AG09319 (cell line): ENCODE measurements around the gene SCLY.

Experiments used
- DNase-seq: peaks from one replicate; pipeline ENCODE4 v3.0.0-alpha.2; 2010; ENCODE audit warnings: low read depth; ENCODE audit errors: extremely low read depth
- CTCF ChIP-seq: IDR thresholded peaks from 2 replicates; pipeline ENCODE4 v1.5.1; 2011; ENCODE audit warnings: low read depth, mild to moderate bottlenecking, inconsistent platforms, low read length, moderate library complexity

SCLY gene

GRCh38 chr2:238139196-238140039 is 78.6 kb downstream of the SCLY start:
- no peak for DNase-seq
- TF ChIP-seq CTCF, result peak; percentile 41

- DNase-seq, result no peak
- TF ChIP-seq CTCF, result no peak
These were observed 79.2 kb downstream of the SCLY start for GRCh38 chr2:238140040-238140439.

GRCh38 chr2:238140721-238141540 is 80.1 kb downstream of the SCLY start:
- TF ChIP-seq CTCF, result no peak
- no peak for DNase-seq

GRCh38 chr2:238141541-238142318 is 80.9 kb downstream of the SCLY start:
- DNase-seq, result no peak
- TF ChIP-seq CTCF, result no peak

GRCh38 chr2:238142382-238143205 is 81.8 kb downstream of the SCLY start:
- no peak for DNase-seq
- TF ChIP-seq CTCF, result no peak

GRCh38 chr2:238143239-238143951 is 82.6 kb downstream of the SCLY start:
- DNase-seq, result peak; percentile 12
- no peak for TF ChIP-seq CTCF
